HCT116 (cell line): Measurements from ENCODE around the gene TPD52L1. TPM values are rescaled to one million over a fixed set of nuclear protein-coding genes. Genes with fewer than 3 reads are reported as not detected.

Source experiments
- ATAC-seq: fragments of 200-7000 bp; cut with Tn5 transposase; 2 replicates; pipeline ENCODE4 v1.9.1; 2020; ENCODE audit warnings: mild to moderate bottlenecking, moderate library complexity
- BruUV-seq: library from RNA; stranded (reverse); fragments of 400-500 nt; replicated peaks from 2 replicates; lab custom pipeline; 2021; lab: Mats Ljungman, UMichigan
- CTCF ChIA-PET: fragments of 300-600 bp; sonication (Branson Sonifier 250); formaldehyde crosslinking; loops from one replicate; lab custom pipeline; 2021; ENCODE audit warnings: antibody characterized with exemption; lab: Charles Lee
- POLR2A ChIA-PET: fragments of 300-600, 350-600 bp; sonication (Branson Sonifier 250); formaldehyde crosslinking; loops from one replicate; lab custom pipeline; 2021; ENCODE audit warnings: antibody characterized with exemption; lab: Charles Lee
- RAD21 ChIA-PET, 2 experiments: fragments of 300-600 bp; sonication (Branson Sonifier 250); formaldehyde crosslinking; loops; one replicate each; lab custom pipeline; 2023; ENCODE audit warnings: low total read pairs in 2 of 2; ENCODE audit not compliant: uncharacterized antibody in 2 of 2, unreplicated experiment in 2 of 2, low non-redundant PET in 1 of 2; lab: Charles Lee
- DNase-seq: peaks from one replicate; pipeline ENCODE4 v3.0.0-alpha.2; 2010; ENCODE audit warnings: low read depth, low spot score
- H2AFZ ChIP-seq: fragments of 200-600 bp; shearing (Covaris generic), sonication (generic); 2 replicates; pipeline ENCODE4 v1.6.1; 2017; ENCODE audit warnings: low read depth, mixed run types, mixed read lengths, antibody characterized with exemption, low read length; ENCODE audit not compliant: poor library complexity, severe bottlenecking
- H3K27ac ChIP-seq: 2 replicates; pipeline ENCODE4 v1.5.1; 2012; ENCODE audit warnings: low read depth, low read length
- H3K27me3 ChIP-seq: fragments of 200-600 bp; sonication (generic); 2 replicates; pipeline ENCODE4 v1.6.1; 2016; ENCODE audit warnings: mixed run types, low read length, mixed read lengths; ENCODE audit not compliant: insufficient read depth
- H3K36me3 ChIP-seq, 2 experiments: fragments of 200-500 bp in 1 of 2; fragments of 200-600 bp in 1 of 2; sonication (Bioruptor generic) in 1 of 2; sonication (generic) in 1 of 2; 2 replicates each; pipeline versions ENCODE4 v1.5.1 to v1.6.1; 2014 to 2016; ENCODE audit warnings: low read length in 2 of 2, inconsistent platforms in 1 of 2, mixed read lengths in 1 of 2, mixed run types in 1 of 2; ENCODE audit not compliant: insufficient read depth in 2 of 2, control insufficient read depth in 1 of 2
- H3K4me1 ChIP-seq, 2 experiments: fragments of 200-600 bp in 1 of 2; sonication (generic) in 1 of 2; 2 replicates each; pipeline versions ENCODE4 v1.5.1 to v1.6.1; 2012 to 2017; ENCODE audit warnings: low read length in 2 of 2, inconsistent platforms in 1 of 2, mild to moderate bottlenecking in 1 of 2, mixed read lengths in 1 of 2, mixed run types in 1 of 2, moderate library complexity in 1 of 2; ENCODE audit not compliant: insufficient read depth in 2 of 2, control insufficient read depth in 1 of 2
- H3K4me2 ChIP-seq: fragments of 200-600 bp; sonication (generic); 2 replicates; pipeline ENCODE4 v1.6.1; 2017; ENCODE audit warnings: mixed run types, low read length, mixed read lengths
- H3K4me3 ChIP-seq, 2 experiments: fragments of 200-600 bp in 1 of 2; sonication (generic) in 1 of 2; replicated peaks in 1 of 2; 2 replicates each; pipeline ENCODE4 v1.5.1; 2011 to 2016; ENCODE audit warnings: low read length in 2 of 2, control low read depth in 1 of 2, low read depth in 1 of 2, mild to moderate bottlenecking in 1 of 2, mixed read lengths in 1 of 2, mixed run types in 1 of 2
- H3K79me2 ChIP-seq: fragments of 200-600 bp; sonication (generic); 2 replicates; pipeline ENCODE4 v1.6.1; 2017; ENCODE audit warnings: mild to moderate bottlenecking, mixed run types, low read length, moderate library complexity, mixed read lengths; ENCODE audit not compliant: insufficient read depth
- H3K9ac ChIP-seq: fragments of 200-600 bp; sonication (generic); 2 replicates; pipeline ENCODE4 v1.6.1; 2016; ENCODE audit warnings: low read length, mixed read lengths
- H3K9me2 ChIP-seq: fragments of 200-600 bp; sonication (generic), shearing (Covaris generic); 2 replicates; pipeline ENCODE4 v1.6.1; 2017; ENCODE audit warnings: mixed run types, mild to moderate bottlenecking, moderate library complexity; ENCODE audit not compliant: insufficient read depth
- H3K9me3 ChIP-seq, 2 experiments: fragments of 200-500 bp in 1 of 2; fragments of 200-600 bp in 1 of 2; sonication (Bioruptor generic) in 1 of 2; sonication (generic) in 1 of 2; 2 replicates each; pipeline ENCODE4 v1.6.1; 2014 to 2017; ENCODE audit warnings: low read length in 2 of 2, mixed read lengths in 2 of 2, inconsistent platforms in 1 of 2, low read depth in 1 of 2, mild to moderate bottlenecking in 1 of 2, mixed run types in 1 of 2, moderate library complexity in 1 of 2; ENCODE audit not compliant: control insufficient read depth in 1 of 2, insufficient read depth in 1 of 2
- H4K20me1 ChIP-seq: fragments of 200-600 bp; sonication (generic), shearing (Covaris generic); 2 replicates; pipeline ENCODE4 v1.6.1; 2017; ENCODE audit warnings: mixed run types, mild to moderate bottlenecking, moderate library complexity; ENCODE audit not compliant: insufficient read depth
- CBX3 ChIP-seq: IDR thresholded peaks from 2 replicates; pipeline ENCODE4 v1.6.1; 2012; ENCODE audit warnings: low read depth
- CEBPB ChIP-seq: IDR thresholded peaks from 2 replicates; pipeline ENCODE4 v1.6.1; 2012; ENCODE audit warnings: low read depth
- EZH2 ChIP-seq: fragments of 200-600 bp; sonication (generic); IDR thresholded peaks from 2 replicates; pipeline ENCODE4 v1.6.1; 2017; ENCODE audit warnings: antibody characterized with exemption, mixed run types
- EZH2phosphoT487 ChIP-seq: fragments of 200-600 bp; IDR thresholded peaks from 2 replicates; pipeline ENCODE4 v1.6.1; 2018; ENCODE audit warnings: antibody characterized with exemption, borderline replicate concordance
- JUND ChIP-seq: IDR thresholded peaks from 2 replicates; pipeline ENCODE4 v1.6.1; 2012
- POLR2A ChIP-seq: IDR thresholded peaks from 2 replicates; pipeline ENCODE4 v1.7.0; 2011; ENCODE audit warnings: borderline replicate concordance; ENCODE audit not compliant: insufficient read depth, insufficient read length; ENCODE audit errors: extremely low read depth
- POLR2AphosphoS5 ChIP-seq: IDR thresholded peaks from 2 replicates; pipeline ENCODE4 v1.6.1; 2011; ENCODE audit warnings: mild to moderate bottlenecking, low read depth, low read length, moderate library complexity
- SIN3A ChIP-seq: IDR thresholded peaks from 2 replicates; pipeline ENCODE4 v1.6.1; 2012; ENCODE audit warnings: low read depth
- SP1 ChIP-seq: IDR thresholded peaks from 2 replicates; pipeline ENCODE4 v1.6.1; 2012; ENCODE audit warnings: low read depth
- TCF7L2 ChIP-seq: IDR thresholded peaks from 2 replicates; pipeline ENCODE4 v1.7.0; 2011; ENCODE audit warnings: borderline replicate concordance, inconsistent platforms; ENCODE audit not compliant: insufficient read depth, insufficient read length; ENCODE audit errors: extremely low read depth
- ZNF274 ChIP-seq: fragments of 200-500 bp; sonication (Bioruptor generic); IDR thresholded peaks from 2 replicates; pipeline ENCODE4 v1.6.1; 2014; ENCODE audit warnings: mild to moderate bottlenecking, low read depth, low read length, inconsistent platforms
- intact Hi-C: fragments of 100-400 bp; cut with micrococcal nuclease; formaldehyde crosslinking; loops from 2 replicates; pipeline ENCODE4 v1.10.0; 2022
- total RNA-seq: library from RNA; stranded (reverse); gene quantifications from one replicate; pipeline ENCODE4 v1.2.1, GENCODE V29; 2021; ENCODE audit not compliant: unreplicated experiment
- TF ChIP-seq, protein P1 (sequence below), 3 experiments: fragments of 200-600 bp in 1 of 3; sonication (generic) in 1 of 3; IDR thresholded peaks in 2 of 3; conservative IDR thresholded peaks in 1 of 3; 2 replicates each; pipeline ENCODE4 v1.5.1; 2012 to 2017; ENCODE audit warnings: low read depth in 2 of 3, low read length in 2 of 3, antibody characterized with exemption in 1 of 3, borderline replicate concordance in 1 of 3, control low read depth in 1 of 3, mild to moderate bottlenecking in 1 of 3, mixed read lengths in 1 of 3, mixed run types in 1 of 3, moderate library complexity in 1 of 3; ENCODE audit not compliant: insufficient read depth in 1 of 3
- TF ChIP-seq, protein P2 (sequence below): IDR thresholded peaks from 2 replicates; pipeline ENCODE4 v1.6.1; 2012
- TF ChIP-seq, protein P3 (sequence below): IDR thresholded peaks from 2 replicates; pipeline ENCODE4 v1.6.1; 2011; ENCODE audit warnings: mild to moderate bottlenecking, low read length, moderate library complexity; ENCODE audit not compliant: insufficient replicate concordance; ENCODE audit errors: extremely low read depth
- TF ChIP-seq, protein P4 (sequence below): IDR thresholded peaks from 2 replicates; pipeline ENCODE4 v1.6.1; 2012; ENCODE audit warnings: low read depth

Gene TPD52L1
- total RNA-seq, 1 experiment from 2014 or later, result 64.1 TPM

DNA sequence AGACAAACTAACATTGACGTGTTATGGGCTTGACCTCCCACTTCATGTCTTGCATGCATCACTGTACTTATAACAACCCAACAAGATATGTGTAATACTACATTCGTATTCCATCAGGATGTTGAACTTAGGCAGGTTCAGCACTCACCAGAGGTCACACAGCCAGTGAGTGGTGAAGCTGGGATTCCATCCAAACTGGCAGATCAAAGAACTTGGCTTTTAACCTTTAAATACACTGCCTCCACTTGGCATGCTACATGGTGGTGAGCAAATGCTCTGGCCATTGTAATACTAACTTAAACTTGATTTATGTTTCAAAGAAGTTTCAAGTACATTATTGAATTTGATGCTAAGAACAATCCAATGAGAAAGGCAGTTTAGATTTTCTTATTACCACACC lies 158.9 kb downstream of the TPD52L1 start:
- Histone ChIP-seq H3K9me3 (no peaks in the 10 kb centered on the region), H3K79me2 (no peaks in the 10 kb centered on the region), H3K4me1 (no peaks in the 10 kb centered on the region), H3K9me2 (no peaks in the 10 kb centered on the region), H3K27me3 (no peaks in the 10 kb centered on the region), H2AFZ (no peak overlapping the region), H3K27ac (no peak overlapping the region), H3K4me3 (no peak overlapping the region), H3K36me3 (no peaks in the 10 kb centered on the region)
- DNase-seq, result no peak
- intact Hi-C loops, result loop anchor here (5.0 kb wide), 1 partner anchor 665 kb away; no protein-coding TSS in a partner anchor
- ChIA-PET CTCF (interaction anchor here (1.3 to 6.2 kb wide), 4 partner anchors 441 to 661 kb away, joined by 3 to 49 read pairs (median 12); no protein-coding TSS in a partner anchor), POLR2A (no interaction called here)
- no TSS peak for BruUV-seq
- TF ChIP-seq EZH2 (no peak), SP1 (no peak), TCF7L2 (no peak), CBX3 (no peak), JUND (no peak), EZH2phosphoT487 (no peak), POLR2AphosphoS5 (no peak), POLR2A (no peak), ZNF274 (no peak), SIN3A (no peak), CEBPB (no peak)
- TF ChIP-seq, protein P1, sequence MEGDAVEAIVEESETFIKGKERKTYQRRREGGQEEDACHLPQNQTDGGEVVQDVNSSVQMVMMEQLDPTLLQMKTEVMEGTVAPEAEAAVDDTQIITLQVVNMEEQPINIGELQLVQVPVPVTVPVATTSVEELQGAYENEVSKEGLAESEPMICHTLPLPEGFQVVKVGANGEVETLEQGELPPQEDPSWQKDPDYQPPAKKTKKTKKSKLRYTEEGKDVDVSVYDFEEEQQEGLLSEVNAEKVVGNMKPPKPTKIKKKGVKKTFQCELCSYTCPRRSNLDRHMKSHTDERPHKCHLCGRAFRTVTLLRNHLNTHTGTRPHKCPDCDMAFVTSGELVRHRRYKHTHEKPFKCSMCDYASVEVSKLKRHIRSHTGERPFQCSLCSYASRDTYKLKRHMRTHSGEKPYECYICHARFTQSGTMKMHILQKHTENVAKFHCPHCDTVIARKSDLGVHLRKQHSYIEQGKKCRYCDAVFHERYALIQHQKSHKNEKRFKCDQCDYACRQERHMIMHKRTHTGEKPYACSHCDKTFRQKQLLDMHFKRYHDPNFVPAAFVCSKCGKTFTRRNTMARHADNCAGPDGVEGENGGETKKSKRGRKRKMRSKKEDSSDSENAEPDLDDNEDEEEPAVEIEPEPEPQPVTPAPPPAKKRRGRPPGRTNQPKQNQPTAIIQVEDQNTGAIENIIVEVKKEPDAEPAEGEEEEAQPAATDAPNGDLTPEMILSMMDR (IDR thresholded peaks at IDR 0.05 in 2 of 3, conservative IDR thresholded peaks at IDR 0.05 in 1 of 3; ENCODE audit: borderline replicate concordance in 1 of 3, insufficient read depth in 1 of 3, low read depth in 2 of 3, low read length in 2 of 3), result no peak
- TF ChIP-seq, protein P2, sequence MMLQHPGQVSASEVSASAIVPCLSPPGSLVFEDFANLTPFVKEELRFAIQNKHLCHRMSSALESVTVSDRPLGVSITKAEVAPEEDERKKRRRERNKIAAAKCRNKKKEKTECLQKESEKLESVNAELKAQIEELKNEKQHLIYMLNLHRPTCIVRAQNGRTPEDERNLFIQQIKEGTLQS, result no peak
- TF ChIP-seq, protein P3, sequence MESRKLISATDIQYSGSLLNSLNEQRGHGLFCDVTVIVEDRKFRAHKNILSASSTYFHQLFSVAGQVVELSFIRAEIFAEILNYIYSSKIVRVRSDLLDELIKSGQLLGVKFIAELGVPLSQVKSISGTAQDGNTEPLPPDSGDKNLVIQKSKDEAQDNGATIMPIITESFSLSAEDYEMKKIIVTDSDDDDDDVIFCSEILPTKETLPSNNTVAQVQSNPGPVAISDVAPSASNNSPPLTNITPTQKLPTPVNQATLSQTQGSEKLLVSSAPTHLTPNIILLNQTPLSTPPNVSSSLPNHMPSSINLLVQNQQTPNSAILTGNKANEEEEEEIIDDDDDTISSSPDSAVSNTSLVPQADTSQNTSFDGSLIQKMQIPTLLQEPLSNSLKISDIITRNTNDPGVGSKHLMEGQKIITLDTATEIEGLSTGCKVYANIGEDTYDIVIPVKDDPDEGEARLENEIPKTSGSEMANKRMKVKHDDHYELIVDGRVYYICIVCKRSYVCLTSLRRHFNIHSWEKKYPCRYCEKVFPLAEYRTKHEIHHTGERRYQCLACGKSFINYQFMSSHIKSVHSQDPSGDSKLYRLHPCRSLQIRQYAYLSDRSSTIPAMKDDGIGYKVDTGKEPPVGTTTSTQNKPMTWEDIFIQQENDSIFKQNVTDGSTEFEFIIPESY, result no peak
- TF ChIP-seq, protein P4, sequence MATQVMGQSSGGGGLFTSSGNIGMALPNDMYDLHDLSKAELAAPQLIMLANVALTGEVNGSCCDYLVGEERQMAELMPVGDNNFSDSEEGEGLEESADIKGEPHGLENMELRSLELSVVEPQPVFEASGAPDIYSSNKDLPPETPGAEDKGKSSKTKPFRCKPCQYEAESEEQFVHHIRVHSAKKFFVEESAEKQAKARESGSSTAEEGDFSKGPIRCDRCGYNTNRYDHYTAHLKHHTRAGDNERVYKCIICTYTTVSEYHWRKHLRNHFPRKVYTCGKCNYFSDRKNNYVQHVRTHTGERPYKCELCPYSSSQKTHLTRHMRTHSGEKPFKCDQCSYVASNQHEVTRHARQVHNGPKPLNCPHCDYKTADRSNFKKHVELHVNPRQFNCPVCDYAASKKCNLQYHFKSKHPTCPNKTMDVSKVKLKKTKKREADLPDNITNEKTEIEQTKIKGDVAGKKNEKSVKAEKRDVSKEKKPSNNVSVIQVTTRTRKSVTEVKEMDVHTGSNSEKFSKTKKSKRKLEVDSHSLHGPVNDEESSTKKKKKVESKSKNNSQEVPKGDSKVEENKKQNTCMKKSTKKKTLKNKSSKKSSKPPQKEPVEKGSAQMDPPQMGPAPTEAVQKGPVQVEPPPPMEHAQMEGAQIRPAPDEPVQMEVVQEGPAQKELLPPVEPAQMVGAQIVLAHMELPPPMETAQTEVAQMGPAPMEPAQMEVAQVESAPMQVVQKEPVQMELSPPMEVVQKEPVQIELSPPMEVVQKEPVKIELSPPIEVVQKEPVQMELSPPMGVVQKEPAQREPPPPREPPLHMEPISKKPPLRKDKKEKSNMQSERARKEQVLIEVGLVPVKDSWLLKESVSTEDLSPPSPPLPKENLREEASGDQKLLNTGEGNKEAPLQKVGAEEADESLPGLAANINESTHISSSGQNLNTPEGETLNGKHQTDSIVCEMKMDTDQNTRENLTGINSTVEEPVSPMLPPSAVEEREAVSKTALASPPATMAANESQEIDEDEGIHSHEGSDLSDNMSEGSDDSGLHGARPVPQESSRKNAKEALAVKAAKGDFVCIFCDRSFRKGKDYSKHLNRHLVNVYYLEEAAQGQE, result no peak
- TF ChIP-seq, all 23 proteins: peak for 0
- no peaks in the 10 kb centered on the region for H4K20me1 ChIP-seq
- RAD21 ChIA-PET, result no interaction called here
- H3K4me2 ChIP-seq, result no peak overlapping the region
- no peak overlapping the region for H3K9ac ChIP-seq
- no peak for ATAC-seq
